Hematopoietic multipotent progenitor cell treated with erythropoietin and hydrocortisone succinate and interleukin-3 and kit ligand, for 4 days (in vitro differentiated cells): ENCODE results near the gene SIRT4.
A peak's percentile ranks its signal among the peaks of the same experiment; 100 is the strongest.
"Not testable (repeated sequence)": the region's sequence is repeated elsewhere in the genome, so short reads cannot be mapped to it uniquely, and the experiment has no call there.

ENCODE experiments used
- DNase-seq: peaks from one replicate; pipeline ENCODE4 v3.0.0-alpha.2; 2015

Gene SIRT4

DNA sequence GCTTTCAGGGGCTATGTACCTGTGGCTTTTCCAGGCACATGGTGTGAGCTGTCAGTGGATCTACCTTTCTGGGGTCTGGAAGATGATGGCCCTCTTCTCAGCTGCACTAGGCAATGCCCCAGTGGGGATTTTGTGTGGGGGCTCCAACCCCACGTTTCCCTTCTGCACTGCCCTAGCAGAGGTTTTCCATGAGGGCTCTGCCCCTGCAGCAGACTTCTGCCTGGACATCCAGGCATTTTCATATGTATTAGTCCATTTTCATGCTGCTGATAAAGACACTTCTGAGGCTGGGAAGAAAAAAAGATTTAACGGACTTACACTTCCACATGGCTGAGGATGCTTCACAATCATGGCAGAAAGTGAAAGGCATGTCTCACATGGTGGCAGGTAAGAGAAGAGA is 34.3 kb downstream of the SIRT4 start:
- DNase-seq: not testable (repeated sequence)

DNA sequence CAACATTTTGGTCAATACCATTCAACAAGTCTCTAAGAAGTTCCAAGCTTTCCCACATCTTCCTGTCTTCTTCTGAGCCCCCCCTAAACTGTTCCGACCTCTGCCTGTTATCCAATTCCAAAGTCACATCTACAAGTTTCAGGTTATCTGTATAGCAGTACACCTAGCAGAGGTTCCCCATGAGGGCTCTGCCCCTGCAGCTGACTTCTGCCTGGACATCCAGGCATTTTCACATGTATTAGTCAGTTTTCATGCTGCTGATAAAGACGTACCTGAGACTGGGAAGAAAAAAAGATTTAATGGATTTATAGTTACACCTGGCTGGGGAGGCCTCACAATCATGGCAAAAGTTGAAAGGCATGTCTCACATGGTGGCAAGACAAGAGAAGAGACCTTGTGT is 35.6 kb downstream of the SIRT4 start:
- no peak for DNase-seq

DNA sequence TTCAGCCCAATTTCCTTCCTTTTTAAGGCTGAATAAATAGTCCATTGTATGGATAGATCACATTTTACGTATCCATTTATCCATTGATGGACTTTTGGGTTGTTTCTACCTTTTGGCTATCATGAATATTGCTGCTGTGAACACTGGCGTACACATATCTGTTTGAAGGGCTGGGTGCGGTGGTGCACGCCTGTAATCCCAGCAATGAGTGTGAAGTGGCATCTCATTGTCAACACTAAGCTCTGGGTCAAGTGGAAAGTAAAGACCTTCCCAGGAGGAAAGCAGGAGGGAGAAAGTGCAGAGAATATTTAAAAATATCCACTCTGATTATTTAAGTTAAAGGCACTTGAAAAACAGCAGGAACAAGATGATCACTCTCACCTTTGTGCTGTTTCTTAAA is 37.1 kb downstream of the SIRT4 start:
- DNase-seq: no peak

DNA sequence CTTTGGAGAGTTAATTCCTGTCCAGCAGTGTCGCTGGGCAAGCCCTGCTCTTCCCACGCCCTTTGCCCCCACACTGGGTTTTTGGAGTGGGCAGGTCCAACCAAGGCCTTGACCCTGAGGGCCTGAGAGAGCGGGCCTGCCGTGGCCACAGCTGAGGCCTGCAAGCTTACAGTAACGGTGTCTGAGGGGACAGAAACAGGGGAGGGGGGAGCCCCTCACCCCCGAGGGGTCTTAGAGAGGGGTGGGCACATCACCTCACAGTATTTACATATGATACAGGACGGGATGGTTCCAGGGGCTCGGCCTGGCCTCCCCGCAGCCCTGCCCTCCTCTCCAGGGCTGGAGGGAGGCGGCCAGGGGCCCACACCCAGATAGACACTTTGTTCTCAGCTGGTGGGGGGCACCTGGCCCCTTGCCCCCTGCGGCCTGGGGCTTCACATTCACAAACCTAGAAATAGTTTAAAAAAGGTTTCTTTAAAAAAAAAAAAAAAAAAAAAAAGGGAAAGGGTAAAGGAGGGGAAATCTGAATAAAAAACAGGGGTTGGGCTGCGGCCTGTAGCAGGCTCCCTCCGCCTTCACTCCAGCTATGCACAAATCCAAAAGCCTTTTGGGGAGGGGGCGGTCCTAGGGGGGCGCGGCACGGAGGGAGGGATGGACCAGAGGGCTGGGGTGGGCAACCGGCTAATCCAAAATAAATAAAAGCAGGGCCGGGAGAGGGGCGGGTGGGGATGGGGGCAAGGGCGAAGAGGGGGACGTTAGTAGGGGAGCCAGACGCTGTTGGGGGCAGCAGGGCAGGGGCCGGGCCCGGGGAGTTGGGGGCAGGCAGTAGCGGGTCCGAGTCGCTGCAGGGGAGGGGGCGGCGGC is 40.3 kb downstream of the SIRT4 start:
- no peak for DNase-seq

DNA sequence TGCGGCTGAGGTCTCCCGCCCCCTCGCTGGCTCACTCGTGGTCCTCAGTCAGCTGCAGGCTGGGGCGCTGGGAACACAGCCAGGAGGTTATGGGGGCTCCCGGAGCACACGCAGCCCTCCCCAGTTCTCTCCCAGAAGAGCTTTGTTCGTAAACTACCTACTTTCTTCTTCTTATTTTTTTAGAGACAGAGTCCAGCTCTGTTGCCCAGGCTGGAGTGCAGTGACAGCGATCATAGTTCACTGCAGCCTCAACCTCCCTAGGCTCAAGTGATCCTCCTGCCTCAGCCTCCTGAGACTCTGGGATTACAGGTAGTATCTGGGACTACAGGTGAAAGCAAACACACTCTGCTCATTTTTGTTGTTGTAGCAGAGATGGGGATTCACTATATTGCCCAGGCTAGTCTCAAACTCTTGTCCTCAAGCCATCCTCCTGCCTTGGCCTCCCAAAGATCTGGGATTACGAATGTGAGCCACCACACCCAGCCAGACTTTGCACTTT is 41.0 kb downstream of the SIRT4 start:
- no peak for DNase-seq

DNA sequence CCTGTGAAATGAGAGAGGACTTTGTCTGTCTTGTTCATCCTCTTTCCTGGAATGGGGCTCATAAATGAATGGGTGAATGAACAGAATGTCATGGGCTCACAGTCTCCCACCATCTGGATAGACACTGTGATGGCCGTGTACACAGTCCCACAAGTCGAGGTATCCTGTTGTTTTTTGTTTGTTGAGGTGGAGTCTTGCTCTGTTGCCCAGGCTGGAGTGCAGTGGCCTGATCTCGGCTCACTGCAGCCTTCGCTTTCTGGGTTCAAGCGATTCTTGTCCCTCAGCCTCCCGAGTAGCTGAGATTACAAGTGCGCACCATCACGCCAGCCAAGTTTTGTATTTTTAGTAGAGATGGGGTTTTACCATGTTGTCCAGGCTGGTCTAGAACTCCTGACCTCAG is 41.6 kb downstream of the SIRT4 start:
- no peak for DNase-seq

DNA sequence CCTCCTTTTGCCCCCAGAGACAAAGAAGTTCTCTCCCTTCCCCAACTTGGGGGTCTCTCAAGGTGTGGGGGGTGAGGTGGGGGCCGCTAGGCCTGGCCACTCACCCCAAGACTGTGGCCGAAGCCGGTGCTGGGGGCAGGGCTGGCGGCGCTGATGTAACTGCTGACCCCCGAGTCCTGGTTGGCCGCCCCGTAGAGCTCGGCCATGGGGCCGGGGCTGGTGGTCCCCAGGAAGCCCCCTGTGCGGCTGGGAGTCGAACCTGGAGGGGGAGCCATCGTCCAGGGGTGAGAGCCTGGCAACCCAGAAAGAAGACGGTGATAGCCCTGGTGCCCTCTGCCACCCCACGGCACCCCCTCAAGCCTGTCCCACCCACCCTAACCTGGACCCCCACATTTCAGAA is 43.9 kb downstream of the SIRT4 start:
- no peak for DNase-seq

DNA sequence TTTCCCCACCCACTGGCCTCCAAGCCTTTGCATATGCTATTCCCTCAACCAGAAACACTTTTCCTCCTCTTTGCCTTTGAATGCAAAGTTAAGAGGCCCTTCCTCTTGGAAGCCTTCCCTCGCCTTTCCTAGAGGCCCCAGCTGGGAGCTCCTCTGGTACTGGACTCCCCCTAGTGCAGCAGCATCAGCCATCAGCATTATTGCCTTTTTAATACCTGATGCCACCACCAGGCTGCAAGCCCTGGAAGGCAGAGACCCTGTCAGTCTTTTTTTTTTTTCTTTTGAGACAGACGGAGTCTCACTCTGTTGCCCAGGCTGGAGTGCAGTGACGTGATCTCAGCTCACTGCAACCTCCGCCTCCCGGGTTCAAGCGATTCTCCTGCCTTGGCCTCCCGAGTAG is 44.6 kb downstream of the SIRT4 start:
- no peak for DNase-seq

DNA sequence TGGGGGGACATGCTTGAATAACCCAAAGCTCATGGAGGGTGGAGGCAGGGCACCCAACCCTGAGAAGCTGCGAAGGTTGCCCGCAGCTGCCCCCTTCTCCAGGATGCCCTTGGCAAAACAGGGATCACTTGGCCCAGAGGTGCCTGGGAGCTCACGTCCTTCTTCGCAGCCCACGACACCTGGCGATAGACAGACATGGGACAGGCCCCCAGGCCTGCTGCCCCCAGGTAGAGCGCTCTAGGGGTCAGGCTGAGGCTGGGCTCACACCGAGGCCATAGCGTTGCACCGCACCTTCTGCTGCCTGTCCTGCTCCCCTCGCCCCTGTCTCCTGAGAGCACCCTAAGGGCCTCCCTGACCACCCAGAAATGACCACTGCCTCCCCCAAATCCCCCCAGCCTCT is 45.6 kb downstream of the SIRT4 start:
- no peak for DNase-seq

DNA sequence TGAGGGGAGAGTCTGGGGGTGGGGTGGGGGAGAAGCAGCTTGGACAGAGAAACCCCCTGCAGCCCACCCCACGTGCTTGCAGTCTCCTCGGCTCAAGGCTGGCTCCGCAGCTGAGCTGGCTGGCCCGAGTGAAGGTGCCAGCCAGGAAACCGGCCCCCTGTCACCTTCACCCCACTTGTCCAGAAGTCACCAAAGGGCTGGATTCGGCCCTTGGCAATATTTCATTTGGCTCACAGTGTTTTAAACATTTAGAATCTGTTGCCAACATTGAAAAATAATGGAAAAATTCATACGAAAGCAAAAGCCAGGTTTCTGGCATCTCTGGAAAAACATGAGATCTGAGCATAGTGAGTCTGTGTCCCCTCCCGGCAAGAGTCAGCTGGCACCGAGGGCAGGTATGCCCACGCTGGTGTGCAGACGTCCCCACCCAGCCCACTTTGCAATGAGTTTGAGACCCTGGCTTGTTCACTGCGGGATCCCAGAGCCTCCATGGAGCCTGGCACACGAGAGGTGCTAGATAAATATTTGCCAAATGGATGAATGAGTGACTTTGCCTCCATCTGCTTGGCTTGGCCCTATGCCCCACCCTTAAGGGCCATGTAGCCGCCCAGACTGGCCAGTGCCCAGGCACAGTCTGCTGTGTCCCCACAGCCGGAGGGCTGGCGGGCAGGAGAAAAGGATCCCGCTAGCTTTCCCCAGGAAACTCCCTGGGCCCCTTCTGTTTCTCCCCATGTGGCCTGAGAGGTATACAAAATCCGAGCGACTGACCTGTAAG is 48.6 kb downstream of the SIRT4 start:
- no peak for DNase-seq

DNA sequence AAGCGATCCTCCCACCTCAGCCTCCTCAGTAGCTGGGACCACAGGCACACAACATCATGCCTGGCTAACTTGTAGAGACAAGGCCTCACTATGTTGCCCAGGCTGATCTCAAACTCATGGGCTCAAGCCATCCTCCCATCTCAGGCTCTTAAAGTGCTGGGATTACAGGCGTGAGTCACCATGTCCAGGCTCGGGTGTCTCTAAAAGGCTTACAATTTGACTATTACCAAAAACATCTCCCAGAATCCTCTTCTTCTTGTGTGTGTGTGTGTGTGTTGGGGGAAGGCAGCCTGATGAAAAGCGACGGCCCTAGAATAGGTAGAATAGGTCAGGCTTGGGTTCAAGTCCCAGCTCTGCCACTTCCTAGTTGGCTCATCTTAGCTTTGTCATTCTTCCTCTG is 50.0 kb downstream of the SIRT4 start:
- DNase-seq: no peak

DNA sequence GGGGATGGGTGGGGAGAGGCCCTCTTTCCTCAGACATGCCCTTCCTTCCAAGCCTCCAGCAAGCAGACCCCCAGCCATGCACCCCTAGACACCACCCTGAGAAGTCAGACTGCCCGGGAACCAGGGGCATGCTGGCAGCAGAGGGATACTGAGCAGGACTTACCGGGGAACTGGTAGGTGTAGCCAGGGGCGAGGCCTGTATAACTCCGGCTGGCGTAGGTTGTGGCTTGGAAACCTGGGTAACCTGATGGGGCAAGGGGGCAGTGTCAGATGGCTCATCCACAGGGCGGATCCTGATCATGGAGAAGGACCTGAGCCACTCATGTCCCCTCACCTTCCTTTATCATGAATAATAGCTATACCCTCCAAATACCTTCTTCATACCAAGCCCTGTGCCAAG is 51.0 kb downstream of the SIRT4 start:
- DNase-seq: no peak

DNA sequence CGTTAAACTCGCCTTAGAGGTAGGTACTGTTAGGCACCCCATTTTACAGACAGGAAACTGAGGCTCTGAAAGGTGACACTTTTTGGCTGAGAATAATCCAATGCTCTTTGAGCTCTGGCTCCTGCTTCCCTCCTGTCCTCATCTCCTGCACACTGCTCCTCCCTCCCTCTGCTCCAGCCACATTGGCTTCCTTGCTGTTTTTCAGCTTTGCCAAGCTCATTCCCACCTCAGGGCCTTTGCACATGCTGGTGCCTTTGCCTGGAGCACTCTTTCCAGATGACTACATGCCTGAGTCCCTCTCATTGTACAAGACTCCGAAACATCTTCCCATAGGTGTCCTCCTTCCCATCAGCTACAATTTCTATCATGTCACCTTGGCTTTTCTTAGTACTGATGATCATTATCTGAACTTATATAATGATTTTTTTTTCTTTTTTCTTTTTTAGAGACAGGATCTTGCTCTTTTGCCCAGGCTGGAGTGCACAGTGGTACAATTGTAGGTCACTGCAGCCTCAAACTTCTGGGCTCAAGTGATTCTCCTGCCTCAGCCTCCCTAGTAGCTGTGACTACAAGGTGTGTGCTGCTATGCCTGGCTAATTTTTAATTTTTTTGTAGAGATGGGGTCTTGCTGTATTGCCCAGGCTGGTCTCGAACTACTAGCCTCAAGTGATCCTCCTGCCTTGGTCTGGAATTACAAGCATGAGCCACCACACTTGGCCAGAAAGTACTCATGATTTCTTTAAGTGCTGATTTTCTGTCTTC is 51.6 kb downstream of the SIRT4 start:
- DNase-seq: no peak

DNA sequence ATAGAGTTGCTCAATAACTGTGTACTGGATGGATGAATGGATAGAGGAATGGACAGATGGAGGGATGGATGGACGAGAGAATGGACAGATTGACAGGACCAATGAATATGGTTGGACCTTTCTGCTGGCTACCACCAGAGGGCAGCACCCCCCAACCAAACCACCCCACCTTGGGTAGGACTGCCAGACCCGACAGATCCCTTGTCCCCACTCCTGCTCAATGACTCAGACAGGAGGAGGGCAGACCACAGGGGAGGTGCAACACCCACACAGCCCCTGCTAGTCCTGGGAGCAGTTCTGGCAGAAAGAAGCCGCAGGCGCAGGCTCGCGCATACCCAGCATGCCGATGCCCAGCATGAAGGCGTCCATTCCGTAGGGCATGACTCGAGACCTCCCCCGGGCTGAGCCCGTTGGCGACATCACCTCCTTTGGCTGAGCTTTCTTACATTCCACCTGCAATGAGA is 54.5 kb downstream of the SIRT4 start:
- DNase-seq: peak; percentile 89

DNA sequence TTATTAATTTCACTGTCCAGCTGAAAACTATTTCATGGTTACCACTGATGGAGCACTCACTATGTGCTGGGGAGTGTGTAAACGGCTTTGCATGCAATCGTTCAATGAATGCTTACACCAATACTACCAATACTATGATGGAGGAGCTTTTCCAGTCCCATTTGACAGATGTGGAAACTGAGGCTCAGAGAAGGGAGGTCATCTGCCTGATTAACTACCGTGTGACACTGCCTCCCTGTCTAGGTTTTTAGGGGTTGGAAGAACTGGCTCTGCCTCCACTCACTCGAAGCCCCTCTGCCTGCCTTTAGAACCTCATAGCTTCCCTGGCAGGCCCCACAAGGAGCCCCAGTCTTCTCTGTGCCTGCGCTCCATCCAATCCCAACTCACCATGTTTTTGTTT is 55.0 kb downstream of the SIRT4 start:
- no peak for DNase-seq

DNA sequence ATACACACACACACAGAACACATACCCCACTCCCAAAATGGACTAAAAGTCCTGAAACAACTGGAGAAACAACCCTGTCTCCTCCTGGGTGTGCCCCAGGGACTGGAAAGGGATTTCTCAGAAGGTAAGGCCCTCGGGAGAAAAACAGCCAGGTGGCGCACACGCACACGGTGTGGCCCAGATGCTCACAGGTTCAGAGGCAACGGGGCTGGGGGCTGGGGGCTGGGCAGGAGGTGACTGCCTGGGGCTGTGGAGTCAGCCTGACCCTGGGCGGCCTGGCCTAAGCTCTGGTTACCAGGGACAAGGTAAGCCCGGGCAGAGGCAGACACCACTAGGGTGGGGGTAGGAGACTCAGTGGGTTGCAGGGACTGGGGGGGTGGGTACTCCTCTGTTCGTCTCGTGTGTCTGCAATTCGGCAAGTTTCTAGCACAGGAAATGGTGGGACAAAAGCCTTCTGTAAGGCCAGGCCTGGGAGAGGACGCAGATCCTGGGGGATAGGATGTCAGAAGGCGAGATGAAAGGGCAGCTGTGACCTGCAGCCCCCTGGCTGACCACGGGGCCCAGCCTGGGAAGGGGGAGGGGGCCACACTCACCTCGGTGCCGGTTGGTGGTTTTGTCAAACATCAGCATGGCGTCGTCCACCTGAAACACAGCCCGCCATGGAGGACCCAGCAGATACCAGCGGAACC is 56.4 kb downstream of the SIRT4 start:
- DNase-seq: no peak

DNA sequence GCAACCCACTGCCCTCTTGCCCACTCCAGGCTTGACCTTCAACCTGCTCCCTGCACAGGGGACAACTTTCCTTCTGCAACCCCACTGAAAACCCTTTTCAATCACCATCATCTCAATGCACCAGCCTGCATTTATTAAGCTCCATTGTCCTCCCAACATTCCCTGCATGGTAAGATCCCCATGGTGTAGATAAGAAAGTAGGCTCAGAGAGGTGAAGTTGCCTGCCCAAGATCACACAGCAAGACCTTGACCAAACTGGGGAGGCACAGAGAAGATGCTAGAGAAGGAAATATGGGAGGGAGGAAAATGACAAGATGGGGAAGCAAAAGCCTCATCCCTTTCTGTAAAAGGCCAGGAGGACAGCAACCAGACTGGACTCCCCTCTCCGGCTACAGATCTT is 57.0 kb downstream of the SIRT4 start:
- DNase-seq: no peak

DNA sequence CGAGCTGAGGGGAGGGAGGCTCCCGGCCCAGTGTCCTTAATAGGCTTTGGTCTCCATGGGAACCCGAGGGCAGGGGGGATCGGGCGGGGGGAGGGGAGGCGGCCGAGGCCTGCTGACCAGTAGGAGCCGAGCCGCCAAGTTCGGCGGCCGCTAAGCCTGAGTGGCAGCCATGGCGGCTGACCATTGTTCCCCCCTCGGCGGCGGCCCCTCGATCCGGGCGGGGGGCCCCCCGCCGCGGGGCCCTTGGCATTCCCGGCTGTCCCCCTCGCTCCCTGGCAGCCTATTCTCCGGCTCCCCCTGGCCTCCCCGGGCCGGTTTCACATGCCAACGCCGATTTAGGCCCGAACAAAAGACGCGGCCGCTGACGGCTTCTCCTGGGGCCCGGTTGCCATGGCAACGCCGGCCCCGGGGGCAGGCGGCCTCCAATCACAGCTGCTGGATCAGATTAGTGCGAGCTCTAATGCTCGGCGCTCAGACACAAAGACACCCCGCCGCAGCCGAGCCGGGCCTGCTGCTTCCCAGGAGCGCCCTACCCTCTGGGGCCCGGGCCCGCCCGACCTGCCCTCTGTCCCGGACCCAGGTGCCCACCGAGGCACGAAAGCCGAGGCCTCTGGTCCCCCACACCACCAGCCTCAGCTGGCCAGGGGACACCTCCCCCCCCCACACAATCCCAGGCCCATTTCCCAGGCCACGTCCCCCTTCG is 59.5 kb downstream of the SIRT4 start:
- peak; percentile 83 for DNase-seq
